Liver (tissue), 9 donors: ENCODE measurements around the gene FGFR3. TPM values are rescaled to one million over a fixed set of nuclear protein-coding genes. Genes with fewer than 3 reads are reported as not detected.

ENCODE experiments used
- DNase-seq: peaks from one replicate; pipeline ENCODE4 v3.0.0-alpha.2; 2017; ENCODE audit warnings: low spot score
- H3K27ac ChIP-seq, 2 donors: one replicate each; pipeline ENCODE4 v1.7.0; 2013; ENCODE audit warnings: inconsistent platforms in 2 of 2, low read length in 2 of 2, control low read depth in 1 of 2, low read depth in 1 of 2, mild to moderate bottlenecking in 1 of 2
- H3K27me3 ChIP-seq, 4 donors: one replicate each; pipeline versions ENCODE4 v1.6.1 to v1.7.0; 2013; ENCODE audit warnings: low read length in 3 of 4, inconsistent platforms in 1 of 4, mild to moderate bottlenecking in 1 of 4, moderate library complexity in 1 of 4; ENCODE audit not compliant: control insufficient read depth in 4 of 4, insufficient read depth in 4 of 4
- H3K36me3 ChIP-seq, 4 donors: one replicate each; pipeline versions ENCODE4 v1.6.1 to v1.7.0; 2013; ENCODE audit warnings: low read length in 3 of 4, mild to moderate bottlenecking in 3 of 4, low read depth in 1 of 4, moderate library complexity in 1 of 4; ENCODE audit not compliant: control insufficient read depth in 4 of 4, insufficient read depth in 3 of 4
- H3K4me1 ChIP-seq, 4 donors: one replicate each; pipeline versions ENCODE4 v1.6.1 to v1.7.0; 2013; ENCODE audit warnings: low read length in 3 of 4, mild to moderate bottlenecking in 3 of 4, moderate library complexity in 1 of 4; ENCODE audit not compliant: control insufficient read depth in 4 of 4, insufficient read depth in 4 of 4
- H3K4me3 ChIP-seq, 3 donors: one replicate each; pipeline versions ENCODE4 v1.6.1 to v1.7.0; 2013; ENCODE audit warnings: low read length in 3 of 3, control low read depth in 1 of 3, low read depth in 1 of 3, mild to moderate bottlenecking in 1 of 3
- H3K9ac ChIP-seq, 2 donors: one replicate each; pipeline ENCODE4 v1.7.0; 2013; ENCODE audit warnings: low read length in 2 of 2, mild to moderate bottlenecking in 2 of 2, moderate library complexity in 2 of 2, control low read depth in 1 of 2, low read depth in 1 of 2
- H3K9me3 ChIP-seq, 4 donors: one replicate each; pipeline versions ENCODE4 v1.6.1 to v1.7.0; 2013; ENCODE audit warnings: low read length in 3 of 4; ENCODE audit not compliant: control insufficient read depth in 4 of 4
- FOXA1 ChIP-seq: IDR thresholded peaks from 2 replicates; pipeline ENCODE4 v1.6.1; 2016; ENCODE audit warnings: antibody characterized with exemption
- FOXA2 ChIP-seq: IDR thresholded peaks from 2 replicates; pipeline ENCODE4 v1.6.1; 2016; ENCODE audit warnings: antibody characterized with exemption
- GABPA ChIP-seq, 2 donors: IDR thresholded peaks in 1 of 2; conservative IDR thresholded peaks in 1 of 2; 2 replicates each; pipeline ENCODE4 v1.6.1; 2016; ENCODE audit warnings: antibody characterized with exemption in 2 of 2, mild to moderate bottlenecking in 1 of 2, moderate library complexity in 1 of 2
- HNF4G ChIP-seq: IDR thresholded peaks from 2 replicates; pipeline ENCODE4 v1.6.1; 2016; ENCODE audit warnings: antibody characterized with exemption
- JUND ChIP-seq, 2 donors: IDR thresholded peaks; 2 replicates each; pipeline ENCODE4 v1.6.1; 2016; ENCODE audit warnings: antibody characterized with exemption in 2 of 2
- NR2F2 ChIP-seq: IDR thresholded peaks from 2 replicates; pipeline ENCODE4 v1.6.1; 2016; ENCODE audit warnings: antibody characterized with exemption
- RXRA ChIP-seq, 2 donors: IDR thresholded peaks; 2 replicates each; pipeline ENCODE4 v1.6.1; 2017 to 2018; ENCODE audit warnings: antibody characterized with exemption in 2 of 2, mild to moderate bottlenecking in 1 of 2
- SP1 ChIP-seq: IDR thresholded peaks from 2 replicates; pipeline ENCODE4 v1.6.1; 2018; ENCODE audit warnings: antibody characterized with exemption, mild to moderate bottlenecking
- WGBS: extraction: QIAGEN DNeasy Blood & Tissue Kit; methylation state at CpG from one replicate; pipeline ENCODE4 v1.1.7; 2013; 5-methylcytosine and 5-hydroxymethylcytosine counted together
- polyA plus RNA-seq, 2 donors: library from polyadenylated mRNA; stranded (reverse) in 1 of 2; unstranded in 1 of 2; fragments of 200-250 nt in 1 of 2; fragments of >200 nt in 1 of 2; fragmentation: Nextera tagmentation in 1 of 2; extraction: Ambion mirVana in 1 of 2; gene quantifications; one replicate each; pipeline versions ENCODE4 v1.2.1 to v1.2.3, GENCODE V29; 2013 to 2015
- total RNA-seq, 2 donors: library from RNA; depleted of rRNA; stranded (reverse); fragments of >200 nt; gene quantifications; one replicate each; pipeline ENCODE4 v1.2.3, GENCODE V29; 2014
- TF ChIP-seq, protein P1 (sequence below): fragments of 150-350 bp; IDR thresholded peaks from 2 replicates; pipeline ENCODE4 v1.5.1; 2017; ENCODE audit warnings: improper control_type of control experiment, low read depth, low read length; ENCODE audit not compliant: missing input control
- TF ChIP-seq, protein P2 (sequence below): IDR thresholded peaks from 2 replicates; pipeline ENCODE4 v1.6.1; 2016; ENCODE audit warnings: antibody characterized with exemption, mild to moderate bottlenecking
- TF ChIP-seq, protein P3 (sequence below): IDR thresholded peaks from 2 replicates; pipeline ENCODE4 v1.6.1; 2016; ENCODE audit warnings: antibody characterized with exemption
- TF ChIP-seq, protein P4 (sequence below): IDR thresholded peaks from 2 replicates; pipeline ENCODE4 v1.6.1; 2016; ENCODE audit warnings: antibody characterized with exemption
- donor health status: healthy.
- donor health status: healthy.
- donor health status: healthy.
- donor health status: healthy.
- donor health status: healthy.

The FGFR3 gene
- total and polyA plus RNA-seq, 4 donors = 5.6 to 40.0 (median 29.1) TPM

DNA sequence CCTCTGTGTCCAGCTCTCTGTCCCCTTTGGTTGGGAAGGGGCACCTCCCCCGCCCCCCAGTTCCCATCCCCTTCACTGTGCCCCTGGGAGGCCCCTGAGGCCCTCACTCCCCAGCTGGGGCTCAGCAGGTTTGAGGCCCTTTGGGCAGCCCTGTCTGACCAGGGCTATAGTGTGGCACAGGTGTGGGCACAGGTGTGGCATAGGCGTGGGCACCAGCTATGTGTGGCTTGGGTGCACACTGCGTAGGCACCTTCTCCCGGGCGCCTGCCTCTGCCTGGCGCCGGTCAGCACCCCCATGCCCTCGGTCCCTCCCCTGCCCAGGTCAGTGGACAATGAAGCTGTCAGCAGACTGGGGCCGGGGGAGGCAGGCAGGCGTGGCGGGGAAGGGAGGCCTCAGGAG lies 7.5 kb upstream of the FGFR3 start (continued):
- TF ChIP-seq, protein P1, sequence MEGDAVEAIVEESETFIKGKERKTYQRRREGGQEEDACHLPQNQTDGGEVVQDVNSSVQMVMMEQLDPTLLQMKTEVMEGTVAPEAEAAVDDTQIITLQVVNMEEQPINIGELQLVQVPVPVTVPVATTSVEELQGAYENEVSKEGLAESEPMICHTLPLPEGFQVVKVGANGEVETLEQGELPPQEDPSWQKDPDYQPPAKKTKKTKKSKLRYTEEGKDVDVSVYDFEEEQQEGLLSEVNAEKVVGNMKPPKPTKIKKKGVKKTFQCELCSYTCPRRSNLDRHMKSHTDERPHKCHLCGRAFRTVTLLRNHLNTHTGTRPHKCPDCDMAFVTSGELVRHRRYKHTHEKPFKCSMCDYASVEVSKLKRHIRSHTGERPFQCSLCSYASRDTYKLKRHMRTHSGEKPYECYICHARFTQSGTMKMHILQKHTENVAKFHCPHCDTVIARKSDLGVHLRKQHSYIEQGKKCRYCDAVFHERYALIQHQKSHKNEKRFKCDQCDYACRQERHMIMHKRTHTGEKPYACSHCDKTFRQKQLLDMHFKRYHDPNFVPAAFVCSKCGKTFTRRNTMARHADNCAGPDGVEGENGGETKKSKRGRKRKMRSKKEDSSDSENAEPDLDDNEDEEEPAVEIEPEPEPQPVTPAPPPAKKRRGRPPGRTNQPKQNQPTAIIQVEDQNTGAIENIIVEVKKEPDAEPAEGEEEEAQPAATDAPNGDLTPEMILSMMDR = no peak
- TF ChIP-seq NR2F2 (no peak), RXRA (IDR thresholded peaks at IDR 0.05) (no peak)
- TF ChIP-seq, protein P2, sequence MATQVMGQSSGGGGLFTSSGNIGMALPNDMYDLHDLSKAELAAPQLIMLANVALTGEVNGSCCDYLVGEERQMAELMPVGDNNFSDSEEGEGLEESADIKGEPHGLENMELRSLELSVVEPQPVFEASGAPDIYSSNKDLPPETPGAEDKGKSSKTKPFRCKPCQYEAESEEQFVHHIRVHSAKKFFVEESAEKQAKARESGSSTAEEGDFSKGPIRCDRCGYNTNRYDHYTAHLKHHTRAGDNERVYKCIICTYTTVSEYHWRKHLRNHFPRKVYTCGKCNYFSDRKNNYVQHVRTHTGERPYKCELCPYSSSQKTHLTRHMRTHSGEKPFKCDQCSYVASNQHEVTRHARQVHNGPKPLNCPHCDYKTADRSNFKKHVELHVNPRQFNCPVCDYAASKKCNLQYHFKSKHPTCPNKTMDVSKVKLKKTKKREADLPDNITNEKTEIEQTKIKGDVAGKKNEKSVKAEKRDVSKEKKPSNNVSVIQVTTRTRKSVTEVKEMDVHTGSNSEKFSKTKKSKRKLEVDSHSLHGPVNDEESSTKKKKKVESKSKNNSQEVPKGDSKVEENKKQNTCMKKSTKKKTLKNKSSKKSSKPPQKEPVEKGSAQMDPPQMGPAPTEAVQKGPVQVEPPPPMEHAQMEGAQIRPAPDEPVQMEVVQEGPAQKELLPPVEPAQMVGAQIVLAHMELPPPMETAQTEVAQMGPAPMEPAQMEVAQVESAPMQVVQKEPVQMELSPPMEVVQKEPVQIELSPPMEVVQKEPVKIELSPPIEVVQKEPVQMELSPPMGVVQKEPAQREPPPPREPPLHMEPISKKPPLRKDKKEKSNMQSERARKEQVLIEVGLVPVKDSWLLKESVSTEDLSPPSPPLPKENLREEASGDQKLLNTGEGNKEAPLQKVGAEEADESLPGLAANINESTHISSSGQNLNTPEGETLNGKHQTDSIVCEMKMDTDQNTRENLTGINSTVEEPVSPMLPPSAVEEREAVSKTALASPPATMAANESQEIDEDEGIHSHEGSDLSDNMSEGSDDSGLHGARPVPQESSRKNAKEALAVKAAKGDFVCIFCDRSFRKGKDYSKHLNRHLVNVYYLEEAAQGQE = no peak

DNA sequence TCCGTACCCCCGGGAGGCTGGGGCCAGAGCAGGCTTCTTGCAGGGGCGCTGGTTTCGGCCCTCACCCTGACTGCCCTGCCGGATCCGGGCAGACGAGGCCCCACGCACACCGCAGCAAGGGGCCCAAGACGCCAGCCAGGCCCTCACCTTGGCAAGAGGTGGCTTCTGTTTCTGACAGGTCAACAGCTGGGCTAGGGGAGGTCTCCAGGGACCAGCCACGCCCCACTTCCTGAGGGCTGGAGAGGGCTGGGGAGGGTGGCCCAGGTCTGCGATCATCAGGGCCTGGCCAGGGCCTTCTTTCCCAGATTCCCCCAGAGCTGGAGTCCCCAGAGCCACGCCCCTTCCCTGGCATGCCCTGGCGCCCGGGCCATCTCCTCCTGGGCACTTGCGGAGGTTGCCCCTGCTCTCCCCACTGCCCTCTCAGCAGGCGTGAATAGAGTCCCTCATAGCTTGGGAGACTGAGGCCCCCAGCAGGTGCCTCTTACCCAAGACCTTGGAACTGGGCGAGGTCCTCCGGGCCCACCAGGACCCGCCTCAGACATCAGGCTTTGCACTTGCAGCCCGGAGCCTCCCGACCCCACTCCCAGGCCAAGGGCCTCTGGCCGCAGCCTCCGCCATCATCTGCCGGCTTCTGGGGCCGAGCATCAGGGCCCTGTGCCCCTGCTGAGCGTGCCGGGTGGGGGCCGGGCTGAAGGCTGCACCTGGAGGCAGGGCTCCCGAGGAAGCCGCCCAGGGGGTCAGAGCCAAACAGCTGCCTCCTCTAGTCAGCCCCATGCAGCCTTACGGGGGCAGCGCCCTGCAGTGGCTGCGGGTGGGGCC lies 6.3 kb upstream of the FGFR3 start:
- Histone ChIP-seq H3K36me3 (no peaks in the 10 kb centered on the region), H3K9ac (no peak overlapping the region), H3K9me3 (no peaks in the 10 kb centered on the region), H3K4me1 (peaks cover 3 to 13% (median 10%) of the 10 kb centered on the region in 4 donors), H3K27ac (no peak overlapping the region), H3K27me3 (no peaks in the 10 kb centered on the region), H3K4me3 (no peak overlapping the region)
- TF ChIP-seq HNF4G = no peak
- TF ChIP-seq FOXA1 = no peak
- TF ChIP-seq, protein P3, sequence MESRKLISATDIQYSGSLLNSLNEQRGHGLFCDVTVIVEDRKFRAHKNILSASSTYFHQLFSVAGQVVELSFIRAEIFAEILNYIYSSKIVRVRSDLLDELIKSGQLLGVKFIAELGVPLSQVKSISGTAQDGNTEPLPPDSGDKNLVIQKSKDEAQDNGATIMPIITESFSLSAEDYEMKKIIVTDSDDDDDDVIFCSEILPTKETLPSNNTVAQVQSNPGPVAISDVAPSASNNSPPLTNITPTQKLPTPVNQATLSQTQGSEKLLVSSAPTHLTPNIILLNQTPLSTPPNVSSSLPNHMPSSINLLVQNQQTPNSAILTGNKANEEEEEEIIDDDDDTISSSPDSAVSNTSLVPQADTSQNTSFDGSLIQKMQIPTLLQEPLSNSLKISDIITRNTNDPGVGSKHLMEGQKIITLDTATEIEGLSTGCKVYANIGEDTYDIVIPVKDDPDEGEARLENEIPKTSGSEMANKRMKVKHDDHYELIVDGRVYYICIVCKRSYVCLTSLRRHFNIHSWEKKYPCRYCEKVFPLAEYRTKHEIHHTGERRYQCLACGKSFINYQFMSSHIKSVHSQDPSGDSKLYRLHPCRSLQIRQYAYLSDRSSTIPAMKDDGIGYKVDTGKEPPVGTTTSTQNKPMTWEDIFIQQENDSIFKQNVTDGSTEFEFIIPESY = no peak
- TF ChIP-seq FOXA2 = no peak
- no peak for TF ChIP-seq RXRA (IDR thresholded peaks at IDR 0.05)
- TF ChIP-seq SP1 = no peak
- TF ChIP-seq, protein P2 = no peak
- TF ChIP-seq, protein P4, sequence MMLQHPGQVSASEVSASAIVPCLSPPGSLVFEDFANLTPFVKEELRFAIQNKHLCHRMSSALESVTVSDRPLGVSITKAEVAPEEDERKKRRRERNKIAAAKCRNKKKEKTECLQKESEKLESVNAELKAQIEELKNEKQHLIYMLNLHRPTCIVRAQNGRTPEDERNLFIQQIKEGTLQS = no peak
- TF ChIP-seq JUND (IDR thresholded peaks at IDR 0.05) = no peak
- TF ChIP-seq GABPA (IDR thresholded peaks at IDR 0.05 in 1 of 2, conservative IDR thresholded peaks at IDR 0.05 in 1 of 2) = no peak
- WGBS = 90% methylated on average over 34 of the region's 34 CpGs
- DNase-seq = no peak
